ENCODE data around the gene MAN1C1. TPM values are rescaled to one million over a fixed set of nuclear protein-coding genes. Genes with fewer than 3 reads are reported as not detected.

Gene MAN1C1
- total RNA-seq, 4 donors from 2014 or later: 14.6 to 25.1 (median 17.5) TPM

DNA sequence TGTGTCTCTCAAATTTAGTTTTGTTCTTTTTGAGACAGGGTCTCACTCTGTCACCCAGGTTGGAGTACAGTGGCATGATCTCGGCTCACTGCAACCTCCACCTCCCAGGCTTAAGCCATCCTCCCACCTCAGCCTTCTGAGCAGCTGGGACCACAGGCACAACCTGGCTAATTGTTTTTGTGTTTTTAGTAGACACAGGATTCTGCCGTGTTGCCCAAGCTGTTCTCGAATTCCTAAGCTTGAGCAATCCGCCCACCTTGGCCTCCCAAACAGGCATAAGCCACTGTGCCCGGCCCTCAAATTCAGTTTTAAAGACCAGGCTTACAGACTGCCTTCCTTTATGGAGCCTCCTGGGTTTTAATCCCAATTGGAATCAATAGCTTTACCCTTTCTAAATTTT is 99.7 kb downstream of the MAN1C1 start:
- WGBS, 2 donors: 82% methylated on average over 5 of the region's 5 CpGs
- no peaks in the 10 kb centered on the region for H3K9me3 ChIP-seq
- no peak for DNase-seq (ENCODE audit: low spot score in 2 of 2)
- peaks cover 0 to 8% (median 3%) of the 10 kb centered on the region in 4 donors for H3K4me1 ChIP-seq
- TF ChIP-seq POLR2A (IDR thresholded peaks at IDR 0.05): no peak
- TF ChIP-seq, protein P1, sequence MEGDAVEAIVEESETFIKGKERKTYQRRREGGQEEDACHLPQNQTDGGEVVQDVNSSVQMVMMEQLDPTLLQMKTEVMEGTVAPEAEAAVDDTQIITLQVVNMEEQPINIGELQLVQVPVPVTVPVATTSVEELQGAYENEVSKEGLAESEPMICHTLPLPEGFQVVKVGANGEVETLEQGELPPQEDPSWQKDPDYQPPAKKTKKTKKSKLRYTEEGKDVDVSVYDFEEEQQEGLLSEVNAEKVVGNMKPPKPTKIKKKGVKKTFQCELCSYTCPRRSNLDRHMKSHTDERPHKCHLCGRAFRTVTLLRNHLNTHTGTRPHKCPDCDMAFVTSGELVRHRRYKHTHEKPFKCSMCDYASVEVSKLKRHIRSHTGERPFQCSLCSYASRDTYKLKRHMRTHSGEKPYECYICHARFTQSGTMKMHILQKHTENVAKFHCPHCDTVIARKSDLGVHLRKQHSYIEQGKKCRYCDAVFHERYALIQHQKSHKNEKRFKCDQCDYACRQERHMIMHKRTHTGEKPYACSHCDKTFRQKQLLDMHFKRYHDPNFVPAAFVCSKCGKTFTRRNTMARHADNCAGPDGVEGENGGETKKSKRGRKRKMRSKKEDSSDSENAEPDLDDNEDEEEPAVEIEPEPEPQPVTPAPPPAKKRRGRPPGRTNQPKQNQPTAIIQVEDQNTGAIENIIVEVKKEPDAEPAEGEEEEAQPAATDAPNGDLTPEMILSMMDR (IDR thresholded peaks at IDR 0.05): no peak
- TF ChIP-seq EP300 (IDR thresholded peaks at IDR 0.05): no peak
- no peaks in the 10 kb centered on the region for H3K36me3 ChIP-seq
- H3K27ac ChIP-seq: no peak overlapping the region
- no peak overlapping the region for H3K4me3 ChIP-seq
- no peaks in the 10 kb centered on the region for H3K27me3 ChIP-seq

DNA sequence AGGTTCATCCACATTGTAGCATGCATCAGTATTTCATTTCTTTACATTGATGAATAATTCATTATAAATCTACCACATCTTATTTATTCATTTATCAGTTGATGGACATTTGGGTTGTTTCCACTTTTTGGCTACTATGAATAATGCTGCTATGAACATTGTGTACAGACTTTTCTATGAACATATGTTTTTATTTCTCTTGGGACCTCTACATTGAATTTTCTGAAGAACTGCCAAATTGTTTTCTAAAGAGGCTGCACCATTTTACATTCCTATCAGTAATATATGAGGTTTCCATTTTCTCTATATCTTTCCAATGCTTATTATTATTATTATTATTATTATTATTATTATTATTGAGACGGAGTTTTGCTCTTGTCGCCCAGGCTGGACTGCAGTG is 102.1 kb downstream of the MAN1C1 start:
- Histone ChIP-seq H3K4me3 (no peak overlapping the region), H3K36me3 (no peaks in the 10 kb centered on the region), H3K4me1 (no peaks in the 10 kb centered on the region), H3K9me3 (no peaks in the 10 kb centered on the region), H3K27me3 (no peaks in the 10 kb centered on the region), H3K27ac (no peak overlapping the region)
- no peak for TF ChIP-seq POLR2A (IDR thresholded peaks at IDR 0.05)
- no peak for TF ChIP-seq EP300 (IDR thresholded peaks at IDR 0.05)
- 95 to 98% methylated on average over 2 of the region's 2 CpGs for whole genome bisulfite sequencing, 2 donors
- DNase-seq (ENCODE audit: low spot score in 2 of 2): no peak

DNA sequence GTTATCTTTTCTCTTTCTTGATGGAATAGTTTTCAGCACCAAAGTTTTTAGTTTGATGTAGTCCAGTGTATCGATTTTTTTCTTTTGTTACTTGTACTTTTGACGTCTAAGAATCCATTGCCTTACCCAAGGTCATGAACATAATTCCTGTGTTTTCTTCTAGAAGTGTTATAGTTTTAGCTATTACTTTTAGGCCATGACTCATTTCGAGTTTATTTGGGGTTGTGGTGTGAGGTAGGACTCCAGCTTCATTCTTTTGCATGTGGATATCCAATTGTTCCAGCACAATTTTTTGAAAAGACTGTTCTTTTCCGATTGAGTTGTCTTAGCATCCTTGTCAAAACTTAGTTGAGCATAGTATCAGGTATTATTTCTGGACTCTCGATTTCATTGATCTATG is 104.0 kb downstream of the MAN1C1 start:
- no peaks in the 10 kb centered on the region for H3K9me3 ChIP-seq
- H3K27ac ChIP-seq: no peak overlapping the region
- no peaks in the 10 kb centered on the region for H3K36me3 ChIP-seq
- H3K27me3 ChIP-seq: no peaks in the 10 kb centered on the region
- no peak overlapping the region for H3K4me3 ChIP-seq
- TF ChIP-seq POLR2A (IDR thresholded peaks at IDR 0.05) (no peak), EP300 (IDR thresholded peaks at IDR 0.05) (no peak)
- TF ChIP-seq, protein P1 (IDR thresholded peaks at IDR 0.05): no peak
- no peaks in the 10 kb centered on the region for H3K4me1 ChIP-seq
- no peak for DNase-seq (ENCODE audit: low spot score in 2 of 2)
- 82 to 83% methylated on average over 5 of the region's 5 CpGs for WGBS, 2 donors

DNA sequence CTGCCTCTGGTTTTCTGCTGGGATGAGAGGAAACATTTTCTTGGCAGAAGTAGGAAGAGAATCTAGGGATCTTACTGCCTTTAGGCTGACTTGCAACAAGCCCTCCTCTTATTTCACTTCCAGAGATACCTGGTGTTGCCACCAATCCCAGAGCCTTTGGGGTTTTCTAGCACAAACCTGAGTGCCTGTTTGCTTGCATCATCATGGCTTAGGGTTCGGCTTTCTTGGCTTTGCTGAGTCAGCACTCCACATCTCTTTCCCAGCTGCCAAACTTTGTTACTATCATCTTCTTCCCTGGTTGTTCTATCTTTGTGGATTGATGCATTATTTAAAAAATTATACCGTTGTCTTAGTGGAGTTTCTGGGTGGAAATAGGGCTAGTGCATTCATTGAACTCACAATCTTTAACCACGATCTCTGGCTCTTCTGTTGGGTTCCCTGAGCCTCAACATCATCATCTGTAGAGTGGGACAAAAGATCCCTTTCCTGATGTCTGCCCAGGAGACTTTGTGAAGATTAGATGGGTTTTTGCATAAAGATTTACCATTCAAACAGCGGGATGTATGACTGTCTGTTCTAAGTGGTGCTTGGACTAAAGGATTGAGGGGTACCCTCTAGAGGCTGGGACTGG is 106.8 kb downstream of the MAN1C1 start:
- no peak for TF ChIP-seq EP300 (IDR thresholded peaks at IDR 0.05)
- TF ChIP-seq, protein P1 (IDR thresholded peaks at IDR 0.05): no peak
- no peak for TF ChIP-seq POLR2A (IDR thresholded peaks at IDR 0.05)
- 76 to 80% methylated on average over 4 of the region's 4 CpGs for WGBS, 2 donors

DNA sequence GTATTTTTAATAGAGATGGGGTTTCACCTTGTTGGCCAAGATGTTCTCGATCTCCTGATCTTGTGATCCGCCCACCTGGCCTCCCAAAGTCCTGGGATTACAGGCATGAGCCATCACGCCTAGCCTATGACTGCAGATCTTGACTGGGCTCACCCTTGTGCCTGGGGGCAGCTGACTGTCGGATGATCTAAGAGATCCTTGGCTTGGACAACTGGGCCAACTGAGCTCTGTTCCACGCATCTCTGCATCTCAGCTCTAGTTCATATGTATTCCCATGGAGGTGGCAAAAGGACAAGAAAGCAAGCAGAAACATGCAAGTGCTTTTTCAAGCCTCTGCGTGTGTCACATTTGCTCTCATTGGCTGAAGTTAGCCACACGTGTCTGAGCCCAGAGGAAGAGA is 107.6 kb downstream of the MAN1C1 start:
- 88 to 89% methylated on average over 7 of the region's 7 CpGs for WGBS, 2 donors
- DNase-seq (ENCODE audit: low spot score in 2 of 2): no peak
- Histone ChIP-seq H3K27me3 (no peaks in the 10 kb centered on the region), H3K27ac (no peak overlapping the region), H3K36me3 (no peaks in the 10 kb centered on the region), H3K9me3 (no peaks in the 10 kb centered on the region), H3K4me1 (peaks cover 0 to 19% (median 3%) of the 10 kb centered on the region in 4 donors), H3K4me3 (no peak overlapping the region)
- TF ChIP-seq, protein P1 (IDR thresholded peaks at IDR 0.05): no peak
- TF ChIP-seq POLR2A (IDR thresholded peaks at IDR 0.05) (no peak), EP300 (IDR thresholded peaks at IDR 0.05) (no peak)

More for the DNA sequence above, 106.8 kb downstream of the MAN1C1 start:
- no peak overlapping the region for H3K27ac ChIP-seq
- DNase-seq (ENCODE audit: low spot score in 2 of 2): no peak
- H3K36me3 ChIP-seq: no peaks in the 10 kb centered on the region
- H3K27me3 ChIP-seq: no peaks in the 10 kb centered on the region
- H3K4me1 ChIP-seq: peaks cover 0 to 15% (median 3%) of the 10 kb centered on the region in 4 donors
- H3K9me3 ChIP-seq: no peaks in the 10 kb centered on the region
- no peak overlapping the region for H3K4me3 ChIP-seq
